GM12865 (cell line): ENCODE results near the gene ERC1.
"Not testable (repeated sequence)": the region's sequence is repeated elsewhere in the genome, so short reads cannot be mapped to it uniquely, and the experiment has no call there.

Source experiments
- DNase-seq: peaks from one replicate; pipeline ENCODE4 v3.0.0; 2010; ENCODE audit warnings: low read depth
- H3K4me3 ChIP-seq: 2 replicates; pipeline ENCODE4 v1.5.1; 2011; ENCODE audit warnings: mild to moderate bottlenecking, low read depth, low read length, control low read depth
- TF ChIP-seq, protein P1 (sequence below): IDR thresholded peaks from 2 replicates; pipeline ENCODE4 v1.5.1; 2011; ENCODE audit warnings: low read length, control low read depth, low read depth, inconsistent platforms; ENCODE audit not compliant: insufficient read depth; ENCODE audit errors: missing control alignments

The ERC1 gene

DNA sequence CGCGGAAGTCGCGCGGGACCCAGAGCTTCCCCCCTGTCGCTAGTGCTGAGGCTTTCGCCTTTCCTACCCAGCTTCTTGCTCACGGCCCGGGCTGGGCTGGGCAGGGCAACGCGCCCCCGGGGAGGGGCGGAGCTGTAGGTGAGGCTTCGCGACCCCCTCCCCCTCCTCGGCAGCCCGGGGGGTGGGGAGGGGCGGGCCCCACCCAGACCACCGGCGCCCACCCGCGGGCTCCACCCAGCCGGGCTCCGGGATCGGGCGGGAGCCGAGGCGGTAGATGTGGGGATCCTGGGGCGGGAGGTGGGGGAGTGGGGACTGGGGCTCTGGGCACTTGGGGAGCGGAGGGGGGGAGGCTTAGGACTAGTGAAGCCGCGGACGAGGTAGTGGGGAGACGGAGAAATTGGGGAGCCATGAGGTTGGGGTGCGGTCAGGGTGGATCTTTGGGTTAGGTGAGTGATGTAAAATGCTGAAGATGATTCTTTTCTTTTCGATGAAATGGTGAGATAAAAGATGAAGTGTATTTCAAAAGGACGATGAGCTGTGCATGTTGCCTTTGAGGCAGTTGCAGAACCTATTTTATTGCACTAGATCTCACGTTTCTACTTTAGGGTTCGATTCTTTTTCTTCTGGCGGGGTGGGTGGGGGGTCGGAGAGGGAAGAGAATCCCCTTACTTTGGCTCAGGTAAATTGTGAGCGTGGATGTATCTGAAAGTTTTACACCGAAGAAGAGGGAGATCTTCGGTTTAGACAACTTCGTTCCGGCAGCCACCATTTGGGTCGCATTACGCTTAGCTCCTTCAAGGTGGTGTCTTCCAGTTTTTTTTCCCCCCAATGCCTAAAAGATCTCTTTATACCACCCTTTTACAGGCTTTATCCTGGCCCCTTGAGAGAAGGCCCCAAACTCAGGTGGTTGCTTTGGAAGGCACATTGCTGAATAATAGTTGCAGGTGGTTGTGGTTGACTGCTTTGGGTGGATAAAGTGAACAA, 619 bp downstream of the ERC1 start:
- H3K4me3 ChIP-seq: peak overlapping the region; percentile 71
- TF ChIP-seq, protein P1, sequence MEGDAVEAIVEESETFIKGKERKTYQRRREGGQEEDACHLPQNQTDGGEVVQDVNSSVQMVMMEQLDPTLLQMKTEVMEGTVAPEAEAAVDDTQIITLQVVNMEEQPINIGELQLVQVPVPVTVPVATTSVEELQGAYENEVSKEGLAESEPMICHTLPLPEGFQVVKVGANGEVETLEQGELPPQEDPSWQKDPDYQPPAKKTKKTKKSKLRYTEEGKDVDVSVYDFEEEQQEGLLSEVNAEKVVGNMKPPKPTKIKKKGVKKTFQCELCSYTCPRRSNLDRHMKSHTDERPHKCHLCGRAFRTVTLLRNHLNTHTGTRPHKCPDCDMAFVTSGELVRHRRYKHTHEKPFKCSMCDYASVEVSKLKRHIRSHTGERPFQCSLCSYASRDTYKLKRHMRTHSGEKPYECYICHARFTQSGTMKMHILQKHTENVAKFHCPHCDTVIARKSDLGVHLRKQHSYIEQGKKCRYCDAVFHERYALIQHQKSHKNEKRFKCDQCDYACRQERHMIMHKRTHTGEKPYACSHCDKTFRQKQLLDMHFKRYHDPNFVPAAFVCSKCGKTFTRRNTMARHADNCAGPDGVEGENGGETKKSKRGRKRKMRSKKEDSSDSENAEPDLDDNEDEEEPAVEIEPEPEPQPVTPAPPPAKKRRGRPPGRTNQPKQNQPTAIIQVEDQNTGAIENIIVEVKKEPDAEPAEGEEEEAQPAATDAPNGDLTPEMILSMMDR: no peak
- no peak for DNase-seq

DNA sequence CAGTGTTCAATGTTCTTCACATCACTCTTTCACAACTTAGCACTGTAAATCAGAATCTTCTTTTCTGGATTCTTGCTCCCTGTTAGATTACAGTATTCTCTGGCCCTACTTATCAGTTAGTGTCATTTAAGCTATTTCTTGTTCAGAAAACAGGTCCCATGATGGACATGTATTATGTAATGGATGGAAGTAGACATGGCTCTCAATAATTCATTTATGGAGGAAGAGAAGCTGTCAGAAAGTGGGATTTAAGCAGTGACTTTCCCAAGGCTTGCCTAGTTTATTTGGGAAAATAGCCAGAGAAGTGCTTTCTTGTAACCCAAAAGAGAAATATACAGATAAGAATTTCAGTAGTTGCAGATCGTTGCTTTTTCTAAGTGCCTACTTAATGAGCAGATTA, 1.6 kb downstream of the ERC1 start:
- no peak for DNase-seq
- TF ChIP-seq, protein P1: no peak
- no peak overlapping the region for H3K4me3 ChIP-seq

DNA sequence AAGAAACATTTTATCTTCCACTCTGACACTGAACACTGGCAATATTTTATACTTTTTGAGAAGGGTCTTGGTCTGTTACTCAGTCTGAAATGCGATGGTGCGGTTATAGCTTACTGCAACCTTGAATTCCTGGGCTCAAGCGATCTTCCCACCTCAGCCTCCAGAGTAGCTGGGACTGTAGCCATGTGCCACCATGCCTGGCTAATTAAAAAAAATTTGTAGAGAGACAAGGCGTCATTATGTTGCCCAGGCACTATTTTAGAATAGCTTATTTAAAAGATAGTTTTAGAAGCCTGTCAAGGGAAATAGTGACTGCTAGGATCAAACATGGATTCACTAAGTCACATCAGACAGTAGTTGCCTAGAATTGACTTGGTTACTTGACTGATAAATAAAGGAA, 5.9 kb downstream of the ERC1 start:
- TF ChIP-seq, protein P1: no peak
- no peak overlapping the region for H3K4me3 ChIP-seq

DNA sequence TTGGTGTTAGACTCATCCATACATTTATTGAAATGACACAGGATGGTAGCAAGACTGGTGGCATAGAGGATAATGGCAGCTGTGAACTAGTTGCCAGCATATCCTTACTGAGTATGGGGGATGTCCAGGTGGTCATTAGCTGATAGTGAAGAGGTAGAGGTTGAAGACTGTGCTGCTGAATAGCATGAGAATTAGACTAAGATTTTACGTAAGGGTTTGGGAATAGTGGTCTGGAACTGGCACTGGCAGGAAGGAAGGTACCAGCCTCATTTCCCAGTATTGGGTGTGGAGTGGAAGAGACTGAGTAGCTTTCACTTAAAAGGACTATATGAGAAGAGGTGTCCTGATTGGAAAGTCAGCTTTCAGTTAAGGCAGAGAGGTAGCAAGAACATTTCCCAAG, 6.5 kb downstream of the ERC1 start:
- DNase-seq: no peak
- TF ChIP-seq, protein P1: no peak
- H3K4me3 ChIP-seq: no peak overlapping the region

More for the DNA sequence above, 5.9 kb downstream of the ERC1 start:
- DNase-seq: no peak

DNA sequence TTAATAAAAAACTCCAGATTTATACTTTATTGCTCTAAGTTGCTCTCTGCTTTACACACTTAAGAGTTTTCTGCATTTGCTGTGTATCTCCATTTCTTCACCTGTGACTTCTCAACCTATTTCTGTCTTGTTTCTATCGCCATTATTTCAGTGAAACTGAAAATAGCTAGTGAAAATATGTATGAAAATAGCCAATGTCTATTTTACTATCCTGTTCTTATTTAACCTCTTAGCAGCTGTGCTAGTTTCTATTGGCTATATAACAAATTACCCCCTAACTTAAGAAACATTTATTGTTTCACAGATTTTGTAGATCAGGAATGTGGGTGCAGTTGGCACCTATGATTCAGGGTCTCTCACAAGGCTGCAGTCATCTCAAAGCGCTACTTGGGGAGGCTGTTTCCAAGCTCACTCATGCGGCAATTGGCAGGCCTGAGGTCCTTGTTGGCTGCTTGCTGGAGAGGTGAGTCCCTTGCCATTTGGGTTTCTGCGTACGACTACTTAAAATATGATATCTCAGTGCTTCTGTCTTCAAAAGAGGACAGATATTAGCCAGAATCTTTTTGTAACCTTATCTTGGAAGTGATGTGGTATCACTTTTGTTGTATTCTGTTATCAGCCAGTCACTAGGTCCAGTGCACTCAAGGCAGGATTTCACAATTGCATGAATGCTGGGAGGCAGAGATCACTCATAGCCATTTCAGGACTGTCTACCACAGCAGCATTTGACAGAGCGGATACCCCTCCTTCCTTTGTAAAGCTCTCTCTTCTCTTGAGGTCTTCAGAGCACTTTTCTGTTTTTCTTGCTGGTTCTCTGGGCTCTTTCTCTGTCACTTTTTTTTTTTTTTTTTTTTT, 7.2 kb downstream of the ERC1 start:
- DNase-seq: peak; percentile 64
- H3K4me3 ChIP-seq: no peak overlapping the region
- TF ChIP-seq, protein P1: no peak

DNA sequence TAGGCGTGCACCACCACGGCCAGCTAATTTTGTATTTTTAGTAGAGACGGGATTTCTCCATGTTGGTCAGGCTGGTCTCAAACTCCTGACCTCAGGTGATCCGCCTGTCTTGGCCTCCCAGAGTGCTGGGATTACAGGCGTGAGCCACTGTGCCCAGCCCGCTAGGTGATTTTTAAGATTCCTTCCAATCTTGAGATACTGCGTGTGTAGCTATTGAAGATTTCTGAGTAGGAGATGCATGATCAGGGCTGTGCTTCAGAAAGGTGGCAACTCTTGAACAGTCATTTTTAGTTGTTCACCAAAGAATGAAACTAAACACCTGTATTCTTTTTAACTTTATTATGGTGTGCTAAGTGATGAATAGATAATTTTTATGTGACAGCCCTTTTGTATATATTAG, 8.7 kb downstream of the ERC1 start:
- not testable (repeated sequence) for DNase-seq, H3K4me3 ChIP-seq

DNA sequence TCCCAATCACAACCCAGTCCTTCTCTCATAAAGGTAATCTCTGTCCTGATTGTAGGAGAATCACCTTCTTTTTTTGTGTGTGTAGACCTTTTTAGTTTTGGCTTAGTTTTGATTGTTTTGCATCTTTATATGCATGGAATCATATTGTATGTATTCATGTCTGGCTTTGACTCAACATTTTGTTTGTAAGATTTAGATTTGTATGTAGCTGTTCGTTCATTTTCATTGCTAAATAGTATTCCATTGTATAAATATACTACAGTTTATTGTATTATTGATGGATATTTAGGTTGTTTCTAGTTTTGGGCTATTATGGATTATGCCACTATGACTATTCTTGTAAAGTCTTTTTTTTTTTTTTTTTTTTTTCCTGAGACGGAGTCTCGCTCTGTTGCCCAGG, 10.5 kb downstream of the ERC1 start:
- no peak for DNase-seq
- TF ChIP-seq, protein P1: no peak
- no peak overlapping the region for H3K4me3 ChIP-seq
